H9 (cell line): ENCODE results near the gene HCRTR1. TPM values are rescaled to one million over a fixed set of nuclear protein-coding genes. Genes with fewer than 3 reads are reported as not detected.

Source experiments
- DNase-seq: peaks from one replicate; pipeline ENCODE4 v3.0.0-alpha.2; 2017
- H2AFZ ChIP-seq: one replicate; pipeline ENCODE4 v1.6.1; 2013; ENCODE audit warnings: mild to moderate bottlenecking, low read length, control low read depth, moderate library complexity
- H2AK5ac ChIP-seq: 2 replicates; pipeline ENCODE4 v1.6.1; 2013; ENCODE audit warnings: low read length, control low read depth, mixed read lengths; ENCODE audit not compliant: insufficient read length
- H2BK120ac ChIP-seq: one replicate; pipeline ENCODE4 v1.6.1; 2013; ENCODE audit warnings: low read depth, mild to moderate bottlenecking, low read length, control low read depth, inconsistent platforms; ENCODE audit not compliant: poor library complexity, severe bottlenecking
- H2BK12ac ChIP-seq: 2 replicates; pipeline ENCODE4 v1.6.1; 2013; ENCODE audit warnings: low read length, control low read depth, mixed read lengths, low read depth; ENCODE audit not compliant: insufficient read length
- H2BK15ac ChIP-seq: 2 replicates; pipeline ENCODE4 v1.6.1; 2013; ENCODE audit warnings: low read depth, low read length, control low read depth
- H2BK20ac ChIP-seq: one replicate; pipeline ENCODE4 v1.6.1; 2013; ENCODE audit warnings: low read depth, mild to moderate bottlenecking, low read length, control low read depth, inconsistent platforms; ENCODE audit not compliant: poor library complexity, severe bottlenecking
- H2BK5ac ChIP-seq: 2 replicates; pipeline ENCODE4 v1.6.1; 2013; ENCODE audit warnings: low read length, control low read depth, mixed read lengths; ENCODE audit not compliant: insufficient read length
- H3K14ac ChIP-seq: 2 replicates; pipeline ENCODE4 v1.6.1; 2013; ENCODE audit warnings: low read length, control low read depth; ENCODE audit not compliant: insufficient read depth
- H3K18ac ChIP-seq: 2 replicates; pipeline ENCODE4 v1.6.1; 2013; ENCODE audit warnings: low read depth, mild to moderate bottlenecking, mixed read lengths, low read length, control low read depth; ENCODE audit not compliant: insufficient read length
- H3K23ac ChIP-seq: 2 replicates; pipeline ENCODE4 v1.6.1; 2013; ENCODE audit warnings: low read length, control low read depth, mixed read lengths, low read depth; ENCODE audit not compliant: insufficient read length
- H3K23me2 ChIP-seq: 2 replicates; pipeline ENCODE4 v1.6.1; 2013; ENCODE audit warnings: low read depth, mild to moderate bottlenecking, mixed read lengths, low read length, control low read depth; ENCODE audit not compliant: insufficient read length, poor library complexity, severe bottlenecking
- H3K27ac ChIP-seq: 2 replicates; pipeline ENCODE4 v1.5.1; 2013; ENCODE audit warnings: low read length, control low read depth, mixed read lengths, low read depth; ENCODE audit not compliant: insufficient read length
- H3K27me3 ChIP-seq: 2 replicates; pipeline ENCODE4 v1.6.1; 2013; ENCODE audit warnings: low read length, control low read depth, inconsistent platforms; ENCODE audit not compliant: insufficient read depth
- H3K4ac ChIP-seq: 2 replicates; pipeline ENCODE4 v1.6.1; 2013; ENCODE audit warnings: low read depth, mild to moderate bottlenecking, control low read depth, inconsistent platforms, low read length, moderate library complexity
- H3K4me1 ChIP-seq: 2 replicates; pipeline ENCODE4 v1.6.1; 2013; ENCODE audit warnings: low read length, control low read depth, inconsistent platforms; ENCODE audit not compliant: insufficient read depth
- H3K4me2 ChIP-seq: 2 replicates; pipeline ENCODE4 v1.6.1; 2013; ENCODE audit warnings: low read length, control low read depth, mixed read lengths; ENCODE audit not compliant: insufficient read length, insufficient read depth
- H3K56ac ChIP-seq: 2 replicates; pipeline ENCODE4 v1.6.1; 2013; ENCODE audit warnings: low read depth, mild to moderate bottlenecking, mixed read lengths, low read length, control low read depth; ENCODE audit not compliant: insufficient read length
- H3K79me1 ChIP-seq: 2 replicates; pipeline ENCODE4 v1.6.1; 2013; ENCODE audit warnings: low read depth, mild to moderate bottlenecking, moderate library complexity, low read length, control low read depth, inconsistent platforms; ENCODE audit not compliant: insufficient read depth, poor library complexity, severe bottlenecking
- H3K79me2 ChIP-seq: 2 replicates; pipeline ENCODE4 v1.6.1; 2013; ENCODE audit warnings: low read length, control low read depth, inconsistent platforms; ENCODE audit not compliant: insufficient read depth
- H3K9ac ChIP-seq: 2 replicates; pipeline ENCODE4 v1.6.1; 2013; ENCODE audit warnings: low read length, control low read depth, mixed read lengths; ENCODE audit not compliant: insufficient read length; ENCODE audit errors: extremely low read depth
- H3K9me3 ChIP-seq: one replicate; pipeline ENCODE4 v1.6.1; 2013; ENCODE audit warnings: low read depth, low read length, inconsistent platforms; ENCODE audit not compliant: control insufficient read depth
- H3T11ph ChIP-seq: one replicate; pipeline ENCODE4 v1.6.1; 2013; ENCODE audit warnings: mild to moderate bottlenecking, low read length, control low read depth, inconsistent platforms
- H4K20me1 ChIP-seq: one replicate; pipeline ENCODE4 v1.6.1; 2013; ENCODE audit not compliant: control insufficient read depth, insufficient read length, insufficient read depth
- H4K5ac ChIP-seq: 2 replicates; pipeline ENCODE4 v1.6.1; 2013; ENCODE audit warnings: low read depth, mild to moderate bottlenecking, mixed read lengths, low read length, control low read depth; ENCODE audit not compliant: insufficient read length
- H4K8ac ChIP-seq: replicated peaks from 2 replicates; pipeline ENCODE4 v1.6.1; 2013; ENCODE audit warnings: low read length, control low read depth, mixed read lengths, low read depth; ENCODE audit not compliant: insufficient read length
- H4K91ac ChIP-seq: 2 replicates; pipeline ENCODE4 v1.6.1; 2013; ENCODE audit warnings: low read depth, mild to moderate bottlenecking, moderate library complexity, mixed read lengths, low read length, control low read depth; ENCODE audit not compliant: insufficient read length
- H3K27ac Mint-ChIP-seq, 3 experiments: 2 replicates in 2 of 3; 3 replicates in 1 of 3; pipeline ENCODE4 v1.8.0; 2020 to 2021; ENCODE audit warnings: mixed read lengths in 3 of 3, mild to moderate bottlenecking in 1 of 3, moderate library complexity in 1 of 3
- H3K27me3 Mint-ChIP-seq: 2 replicates; pipeline ENCODE4 v1.8.0; 2021; ENCODE audit warnings: low read depth, mild to moderate bottlenecking, moderate library complexity, mixed read lengths
- H3K36me3 Mint-ChIP-seq, 3 experiments: 2 replicates in 2 of 3; 3 replicates in 1 of 3; pipeline ENCODE4 v1.8.0; 2020 to 2021; ENCODE audit warnings: low read depth in 3 of 3, mixed read lengths in 3 of 3; ENCODE audit not compliant: insufficient read depth in 1 of 3
- H3K4me1 Mint-ChIP-seq, 2 experiments: 2 replicates each; pipeline ENCODE4 v1.8.0; 2020; ENCODE audit warnings: mixed read lengths in 2 of 2
- H3K4me3 Mint-ChIP-seq, 2 experiments: 2 replicates in 1 of 2; 3 replicates in 1 of 2; pipeline ENCODE4 v1.8.0; 2020 to 2021; ENCODE audit warnings: mild to moderate bottlenecking in 2 of 2, mixed read lengths in 2 of 2, moderate library complexity in 1 of 2
- H3K9me3 Mint-ChIP-seq, 2 experiments: 2 replicates in 1 of 2; 3 replicates in 1 of 2; pipeline ENCODE4 v1.8.0; 2020; ENCODE audit warnings: mild to moderate bottlenecking in 2 of 2, mixed read lengths in 2 of 2, moderate library complexity in 1 of 2
- WGBS: extraction: QIAGEN DNeasy Blood & Tissue Kit; methylation state at CpG from one replicate; pipeline ENCODE4 v1.1.7; 2013; ENCODE audit warnings: missing lambda C conversion rate, low lambda C conversion rate, mixed read lengths; ENCODE audit not compliant: insufficient read length; ENCODE audit errors: extremely low coverage; 5-methylcytosine and 5-hydroxymethylcytosine counted together
- total RNA-seq: library from RNA; stranded (reverse); gene quantifications from 2 replicates; pipeline ENCODE4 v1.2.1, GENCODE V29; 2021
- TF ChIP-seq, protein P1 (sequence below): fragments of 200-600 bp; sonication (generic); conservative IDR thresholded peaks from 3 replicates; pipeline ENCODE4 v1.8.0; 2021; ENCODE audit warnings: antibody characterized with exemption, mild to moderate bottlenecking

Gene HCRTR1
- total RNA-seq, 1 experiment from 2014 or later = not detected

DNA sequence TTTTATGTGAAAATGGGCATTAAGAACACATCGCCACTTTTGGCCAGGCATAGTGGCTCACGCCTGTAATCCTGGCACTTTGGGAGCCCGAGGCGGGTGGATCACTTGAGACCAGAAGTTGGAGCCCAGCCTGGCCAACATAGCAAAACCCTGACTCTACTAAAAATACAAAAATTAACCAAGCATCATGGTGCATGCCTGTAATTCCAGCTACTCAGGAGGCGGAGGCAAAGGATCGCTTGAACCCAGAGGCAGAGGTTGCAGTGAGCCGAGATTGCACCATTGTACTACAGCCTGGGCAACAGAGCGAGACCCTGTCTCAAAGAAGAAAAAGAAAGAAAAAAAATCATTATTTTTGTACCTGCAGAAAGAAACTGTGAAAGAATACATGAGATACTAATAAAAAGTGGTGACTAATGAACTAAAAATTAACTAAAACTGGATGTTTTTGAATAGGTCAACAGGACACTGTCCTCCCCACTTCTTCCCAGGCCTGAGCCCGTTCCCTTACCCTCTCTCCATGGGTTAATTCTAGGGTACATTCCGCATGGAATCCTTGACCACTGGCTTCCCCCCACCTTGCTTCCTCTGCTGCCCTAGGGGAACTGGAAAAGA, 49.4 kb upstream of the HCRTR1 start:
- Histone ChIP-seq H4K91ac (no peak overlapping the region), H2BK5ac (no peak overlapping the region), H3K9me3 (no peaks in the 10 kb centered on the region), H2BK12ac (no peak overlapping the region), H2AFZ (no peak overlapping the region), H3K56ac (no peak overlapping the region), H3K23me2 (no peaks in the 10 kb centered on the region), H3K4ac (no peak overlapping the region), H4K8ac (no peak overlapping the region), H3T11ph (no peak overlapping the region), H2BK120ac (no peak overlapping the region), H3K18ac (no peak overlapping the region), H3K79me2 (no peaks in the 10 kb centered on the region), H3K14ac (no peak overlapping the region), H2BK15ac (no peak overlapping the region), H3K4me2 (no peak overlapping the region), H3K27ac (no peak overlapping the region), H3K23ac (no peak overlapping the region), H2AK5ac (no peak overlapping the region), H3K27me3 (no peaks in the 10 kb centered on the region), H3K4me1 (peaks cover 2% of the 10 kb centered on the region; the same call in 1 of the 2 replicates), H2BK20ac (no peak overlapping the region), H4K5ac (no peak overlapping the region), H3K9ac (no peak overlapping the region), H3K79me1 (no peaks in the 10 kb centered on the region), H4K20me1 (no peaks in the 10 kb centered on the region)
- no peak for DNase-seq
- Mint-ChIP-seq H3K9me3 (peaks cover 0 to 3% of the 10 kb centered on the region in 2 experiments; a peak in 2 of 5 replicates), H3K27me3 (peaks cover 7% of the 10 kb centered on the region), H3K36me3 (no peaks in the 10 kb centered on the region), H3K4me3 (no peak overlapping the region), H3K4me1 (peaks cover 11 to 17% of the 10 kb centered on the region in 2 experiments), H3K27ac (no peak overlapping the region; a peak in 1 of 7 replicates)
- TF ChIP-seq, protein P1, sequence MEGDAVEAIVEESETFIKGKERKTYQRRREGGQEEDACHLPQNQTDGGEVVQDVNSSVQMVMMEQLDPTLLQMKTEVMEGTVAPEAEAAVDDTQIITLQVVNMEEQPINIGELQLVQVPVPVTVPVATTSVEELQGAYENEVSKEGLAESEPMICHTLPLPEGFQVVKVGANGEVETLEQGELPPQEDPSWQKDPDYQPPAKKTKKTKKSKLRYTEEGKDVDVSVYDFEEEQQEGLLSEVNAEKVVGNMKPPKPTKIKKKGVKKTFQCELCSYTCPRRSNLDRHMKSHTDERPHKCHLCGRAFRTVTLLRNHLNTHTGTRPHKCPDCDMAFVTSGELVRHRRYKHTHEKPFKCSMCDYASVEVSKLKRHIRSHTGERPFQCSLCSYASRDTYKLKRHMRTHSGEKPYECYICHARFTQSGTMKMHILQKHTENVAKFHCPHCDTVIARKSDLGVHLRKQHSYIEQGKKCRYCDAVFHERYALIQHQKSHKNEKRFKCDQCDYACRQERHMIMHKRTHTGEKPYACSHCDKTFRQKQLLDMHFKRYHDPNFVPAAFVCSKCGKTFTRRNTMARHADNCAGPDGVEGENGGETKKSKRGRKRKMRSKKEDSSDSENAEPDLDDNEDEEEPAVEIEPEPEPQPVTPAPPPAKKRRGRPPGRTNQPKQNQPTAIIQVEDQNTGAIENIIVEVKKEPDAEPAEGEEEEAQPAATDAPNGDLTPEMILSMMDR = no peak
- no CpG with 5 or more reads among the region's 10 CpGs for WGBS
